OCI-LY7 (cell line): ENCODE results near the gene PAK5. TPM values are rescaled to one million over a fixed set of nuclear protein-coding genes. Genes with fewer than 3 reads are reported as not detected.

ENCODE experiments used
- BruUV-seq: library from RNA; stranded (reverse); fragments of 400-500 nt; replicated peaks from 2 replicates; lab custom pipeline; 2021; lab: Mats Ljungman, UMichigan
- CTCF ChIA-PET: fragments of 300-600 bp; sonication (Branson Sonifier 250); formaldehyde crosslinking; loops from one replicate; lab custom pipeline; 2022; ENCODE audit warnings: antibody characterized with exemption; ENCODE audit not compliant: unreplicated experiment; lab: Charles Lee
- POLR2A ChIA-PET: fragments of 300-600 bp; sonication (Branson Sonifier 250); formaldehyde crosslinking; loops from one replicate; lab custom pipeline; 2022; ENCODE audit warnings: antibody characterized with exemption; lab: Charles Lee
- DNase-seq: peaks from one replicate; pipeline ENCODE4 v3.0.0-alpha.2; 2015; ENCODE audit warnings: low spot score
- H2AFZ ChIP-seq: fragments of 200-600 bp; sonication (generic), shearing (Covaris generic); 2 replicates; pipeline ENCODE4 v1.6.1; 2014; ENCODE audit warnings: mild to moderate bottlenecking, antibody characterized with exemption, low read length, moderate library complexity
- H3K27ac ChIP-seq: fragments of 200-600 bp; sonication (generic); 2 replicates; pipeline ENCODE4 v1.5.1; 2014; ENCODE audit warnings: mixed run types, low read depth, mild to moderate bottlenecking, moderate library complexity, low read length, inconsistent platforms; ENCODE audit not compliant: poor library complexity, severe bottlenecking
- H3K36me3 ChIP-seq: fragments of 200-600 bp; sonication (generic); 2 replicates; pipeline ENCODE4 v1.6.1; 2014; ENCODE audit warnings: mild to moderate bottlenecking, antibody characterized with exemption, low read length, moderate library complexity, mixed read lengths; ENCODE audit not compliant: insufficient read depth
- H3K4me1 ChIP-seq: fragments of 200-600 bp; sonication (generic); 2 replicates; pipeline ENCODE4 v1.5.1; 2014; ENCODE audit warnings: mild to moderate bottlenecking, low read length; ENCODE audit not compliant: insufficient read depth, poor library complexity, severe bottlenecking
- H3K4me2 ChIP-seq: fragments of 200-600 bp; sonication (generic); 2 replicates; pipeline ENCODE4 v1.6.1; 2014; ENCODE audit warnings: mild to moderate bottlenecking, low read length
- H3K4me3 ChIP-seq: fragments of 200-600 bp; sonication (generic); 2 replicates; pipeline ENCODE4 v1.5.1; 2014; ENCODE audit warnings: mild to moderate bottlenecking, low read depth, low read length; ENCODE audit not compliant: poor library complexity, severe bottlenecking
- H3K79me2 ChIP-seq: fragments of 200-600 bp; sonication (generic); 2 replicates; pipeline ENCODE4 v1.6.1; 2016; ENCODE audit warnings: low read depth, mild to moderate bottlenecking, low read length, moderate library complexity, mixed read lengths; ENCODE audit not compliant: insufficient read depth
- H3K9me2 ChIP-seq: fragments of 200-600 bp; sonication (generic); 2 replicates; pipeline ENCODE4 v1.6.1; 2016; ENCODE audit warnings: mild to moderate bottlenecking, low read length, mixed read lengths; ENCODE audit not compliant: insufficient read depth
- H3K9me3 ChIP-seq: fragments of 200-600 bp; sonication (generic); 2 replicates; pipeline ENCODE4 v1.6.1; 2014; ENCODE audit warnings: mild to moderate bottlenecking, mixed run types, low read length, mixed read lengths
- H4K20me1 ChIP-seq: fragments of 200-600 bp; sonication (generic); 2 replicates; pipeline ENCODE4 v1.6.1; 2014; ENCODE audit warnings: mild to moderate bottlenecking, antibody characterized with exemption, low read length, moderate library complexity, mixed read lengths; ENCODE audit not compliant: insufficient read depth
- EZH2phosphoT487 ChIP-seq: fragments of 200-600 bp; sonication (generic); IDR thresholded peaks from 2 replicates; pipeline ENCODE4 v1.6.1; 2018; ENCODE audit warnings: low read depth, borderline replicate concordance, mild to moderate bottlenecking, mixed run types, antibody characterized with exemption, low read length, moderate library complexity, mixed read lengths
- intact Hi-C: fragments of 100-400 bp; cut with micrococcal nuclease; formaldehyde crosslinking; loops from one replicate; pipeline ENCODE4 v1.10.0; 2022; ENCODE audit not compliant: unreplicated experiment
- total RNA-seq, 2 experiments: library from RNA; depleted of rRNA in 1 of 2; stranded (reverse); fragments of >200 nt in 1 of 2; shearing (Covaris generic) in 1 of 2; gene quantifications; 2 replicates each; pipeline ENCODE4 v1.2.3, GENCODE V29; 2014 to 2022
- TF ChIP-seq, protein P1 (sequence below): fragments of 200-600 bp; sonication (generic); conservative IDR thresholded peaks from 2 replicates; pipeline ENCODE4 v1.5.1; 2014; ENCODE audit warnings: mild to moderate bottlenecking, antibody characterized with exemption, low read length, moderate library complexity, mixed read lengths

Gene PAK5
- total RNA-seq, 2 experiments from 2014 or later, result not detected

DNA sequence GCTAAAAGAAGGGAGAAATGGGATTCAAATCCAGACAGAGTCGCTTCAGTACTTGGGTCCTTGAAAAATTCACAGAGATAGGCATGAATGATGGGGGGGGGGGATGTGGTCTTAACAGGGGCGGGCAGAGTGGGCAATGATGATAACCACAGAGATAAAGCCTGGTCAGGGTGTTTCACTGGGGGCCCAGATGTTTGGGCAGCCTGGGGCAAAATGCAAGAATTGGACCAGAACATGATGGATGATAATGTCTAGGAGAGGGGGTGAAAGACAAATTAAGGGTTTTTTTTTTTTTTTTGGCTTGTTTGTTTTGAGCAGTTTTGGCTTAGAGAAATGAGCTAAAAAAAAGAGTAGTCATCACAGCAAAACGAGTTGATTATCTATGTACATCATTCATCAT, 267.1 kb downstream of the PAK5 start:
- no peak for DNase-seq
- Histone ChIP-seq H3K79me2 (no peaks in the 10 kb centered on the region), H3K4me2 (no peak overlapping the region), H3K9me3 (no peaks in the 10 kb centered on the region), H3K36me3 (no peaks in the 10 kb centered on the region), H3K27ac (no peak overlapping the region), H3K4me1 (no peaks in the 10 kb centered on the region), H2AFZ (no peak overlapping the region), H3K9me2 (no peaks in the 10 kb centered on the region), H3K4me3 (no peak overlapping the region), H4K20me1 (no peaks in the 10 kb centered on the region)
- intact Hi-C loops, result no loop called here
- no TSS peak for BruUV-seq
- ChIA-PET POLR2A (interaction anchor here (0.8 kb wide), 1 partner anchor 18 kb away, joined by 3 read pairs; no protein-coding TSS in a partner anchor), CTCF (no interaction called here)
- no peak for TF ChIP-seq EZH2phosphoT487
- TF ChIP-seq, protein P1, sequence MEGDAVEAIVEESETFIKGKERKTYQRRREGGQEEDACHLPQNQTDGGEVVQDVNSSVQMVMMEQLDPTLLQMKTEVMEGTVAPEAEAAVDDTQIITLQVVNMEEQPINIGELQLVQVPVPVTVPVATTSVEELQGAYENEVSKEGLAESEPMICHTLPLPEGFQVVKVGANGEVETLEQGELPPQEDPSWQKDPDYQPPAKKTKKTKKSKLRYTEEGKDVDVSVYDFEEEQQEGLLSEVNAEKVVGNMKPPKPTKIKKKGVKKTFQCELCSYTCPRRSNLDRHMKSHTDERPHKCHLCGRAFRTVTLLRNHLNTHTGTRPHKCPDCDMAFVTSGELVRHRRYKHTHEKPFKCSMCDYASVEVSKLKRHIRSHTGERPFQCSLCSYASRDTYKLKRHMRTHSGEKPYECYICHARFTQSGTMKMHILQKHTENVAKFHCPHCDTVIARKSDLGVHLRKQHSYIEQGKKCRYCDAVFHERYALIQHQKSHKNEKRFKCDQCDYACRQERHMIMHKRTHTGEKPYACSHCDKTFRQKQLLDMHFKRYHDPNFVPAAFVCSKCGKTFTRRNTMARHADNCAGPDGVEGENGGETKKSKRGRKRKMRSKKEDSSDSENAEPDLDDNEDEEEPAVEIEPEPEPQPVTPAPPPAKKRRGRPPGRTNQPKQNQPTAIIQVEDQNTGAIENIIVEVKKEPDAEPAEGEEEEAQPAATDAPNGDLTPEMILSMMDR, result no peak

DNA sequence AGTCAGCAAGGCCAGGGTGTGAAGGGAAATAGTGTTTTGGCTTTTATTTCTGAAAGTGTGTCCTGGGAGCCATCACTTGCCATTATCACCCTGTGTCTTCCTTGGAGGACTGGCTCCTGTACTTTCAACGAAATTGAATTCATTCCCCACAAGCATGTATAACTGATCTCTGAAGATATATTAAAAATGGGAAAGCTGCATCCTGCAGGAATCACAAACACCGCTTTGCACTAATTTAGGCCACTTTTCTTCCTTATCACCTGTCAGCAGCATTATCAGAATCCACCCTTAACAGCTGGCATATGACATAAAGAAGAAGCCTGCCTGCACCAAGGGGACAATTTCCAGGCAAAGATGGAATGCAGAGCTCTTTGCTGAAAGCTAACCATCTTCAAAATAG, 268.3 kb downstream of the PAK5 start:
- CTCF ChIA-PET, result interaction anchor here (0.5 kb wide), 1 partner anchor 155 kb away, joined by 3 read pairs; no protein-coding TSS in a partner anchor
- Histone ChIP-seq H3K4me1 (no peaks in the 10 kb centered on the region), H3K36me3 (no peaks in the 10 kb centered on the region), H3K9me2 (no peaks in the 10 kb centered on the region), H3K27ac (no peak overlapping the region), H2AFZ (no peak overlapping the region), H3K79me2 (no peaks in the 10 kb centered on the region), H4K20me1 (no peaks in the 10 kb centered on the region), H3K4me3 (no peak overlapping the region), H3K4me2 (no peak overlapping the region), H3K9me3 (no peaks in the 10 kb centered on the region)
- BruUV-seq, result no TSS peak
- POLR2A ChIA-PET, result interaction anchor here (1.2 kb wide), 1 partner anchor 10 kb away, joined by 3 read pairs; no protein-coding TSS in a partner anchor
- no peak for TF ChIP-seq EZH2phosphoT487
- TF ChIP-seq, protein P1, result no peak
- intact Hi-C loops, result no loop called here
- no peak for DNase-seq

DNA sequence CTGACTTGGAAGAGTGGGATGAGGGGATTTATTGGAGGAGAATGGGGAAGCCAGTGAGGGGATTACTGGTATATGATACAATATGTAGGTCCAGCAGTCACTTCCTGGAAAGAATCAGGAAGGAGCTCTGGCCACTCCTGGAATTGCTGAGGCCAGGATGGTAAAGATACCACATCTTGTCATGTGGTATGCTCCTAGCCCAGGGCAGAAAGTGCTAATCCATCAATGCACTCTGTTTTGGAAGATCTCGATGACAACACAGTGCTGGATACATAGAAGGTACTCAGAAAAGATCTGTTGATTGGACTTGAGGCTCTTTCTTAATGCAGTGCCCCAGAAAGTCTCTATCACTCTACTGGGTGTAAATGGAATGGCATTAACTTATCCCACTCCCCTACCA, 271.9 kb downstream of the PAK5 start:
- TF ChIP-seq, protein P1, result no peak
- no peak for TF ChIP-seq EZH2phosphoT487
- Histone ChIP-seq H3K4me3 (no peak overlapping the region), H3K27ac (no peak overlapping the region), H2AFZ (no peak overlapping the region), H3K79me2 (no peaks in the 10 kb centered on the region), H3K9me3 (no peaks in the 10 kb centered on the region), H3K9me2 (no peaks in the 10 kb centered on the region), H4K20me1 (no peaks in the 10 kb centered on the region), H3K4me2 (no peak overlapping the region), H3K4me1 (no peaks in the 10 kb centered on the region), H3K36me3 (no peaks in the 10 kb centered on the region)
- no peak for DNase-seq
- POLR2A ChIA-PET, result no interaction called here
- no TSS peak for BruUV-seq
- intact Hi-C loops, result no loop called here
- CTCF ChIA-PET, result no interaction called here
